LNCAP (cell line): ENCODE results near the gene PCDH15.

Source experiments
- CTCF ChIP-seq: fragments of 450-650 bp; IDR thresholded peaks from 2 replicates; pipeline ENCODE4 v1.5.1; 2017; ENCODE audit warnings: mild to moderate bottlenecking

The PCDH15 gene

GRCh38 chr10:54613162-54613561 lies 187.9 kb downstream of the PCDH15 start:
- TF ChIP-seq CTCF, result no peak

- TF ChIP-seq CTCF, result no peak
Observed at GRCh38 chr10:54609423-54609822, 191.6 kb downstream of the PCDH15 start.

- TF ChIP-seq CTCF, result no peak
Observed at GRCh38 chr10:54607983-54608382, 193.0 kb downstream of the PCDH15 start.

GRCh38 chr10:54594289-54594688 lies 206.7 kb downstream of the PCDH15 start:
- no peak for TF ChIP-seq CTCF

- no peak for TF ChIP-seq CTCF
Observed at GRCh38 chr10:54587971-54588370, 213.1 kb downstream of the PCDH15 start.

- TF ChIP-seq CTCF, result no peak
Observed at GRCh38 chr10:54585572-54585971, 215.5 kb downstream of the PCDH15 start.

- no peak for TF ChIP-seq CTCF
Observed at GRCh38 chr10:54577682-54578081, 223.3 kb downstream of the PCDH15 start.

- no peak for TF ChIP-seq CTCF
Observed at GRCh38 chr10:54576541-54576940, 224.5 kb downstream of the PCDH15 start.
